Left ventricle myocardium inferior (tissue), 1 donor: ENCODE measurements around the gene SNX10. TPM values are rescaled to one million over a fixed set of nuclear protein-coding genes. Genes with fewer than 3 reads are reported as not detected.
A peak's percentile ranks its signal among the peaks of the same experiment; 100 is the strongest.

Experiments used
- DNase-seq: peaks from one replicate; pipeline ENCODE4 v3.0.0-alpha.2; 2020
- H3K27ac ChIP-seq: fragments of 200-600 bp; replicated peaks from 2 replicates; pipeline ENCODE4 v1.8.0; 2021
- H3K27me3 ChIP-seq: fragments of 200-600 bp; 2 replicates; pipeline ENCODE4 v1.8.0; 2021; ENCODE audit warnings: low read depth
- H3K36me3 ChIP-seq: fragments of 200-600 bp; 2 replicates; pipeline ENCODE4 v1.8.0; 2021
- H3K4me1 ChIP-seq: fragments of 200-600 bp; 2 replicates; pipeline ENCODE4 v1.8.0; 2021
- H3K4me3 ChIP-seq: fragments of 200-600 bp; 2 replicates; pipeline ENCODE4 v1.8.0; 2021; ENCODE audit warnings: mild to moderate bottlenecking, moderate library complexity
- H3K9me3 ChIP-seq: fragments of 200-600 bp; replicated peaks from 2 replicates; pipeline ENCODE4 v1.8.0; 2021
- CTCF ChIP-seq: fragments of 200-600 bp; IDR thresholded peaks from 2 replicates; pipeline ENCODE4 v1.8.0; 2021; ENCODE audit warnings: antibody characterized with exemption, mild to moderate bottlenecking, borderline replicate concordance
- intact Hi-C: fragments of 100-400 bp; cut with micrococcal nuclease; formaldehyde crosslinking; loops from one replicate; pipeline ENCODE4 v1.11.0; 2022
- total RNA-seq: library from RNA; stranded (reverse); fragmentation: NEBNext Ultra II Directional; extraction: Animal tissue kit (Norgen Biotek cat#: 25700); gene quantifications from one replicate; pipeline ENCODE4 v1.2.1, GENCODE V29; 2021
- donor health status: DM: no; HTN: yes; CAD: no; lungs with severe emphysema.

The SNX10 gene
- total RNA-seq, 1 donor from 2014 or later: 1.1 TPM

DNA sequence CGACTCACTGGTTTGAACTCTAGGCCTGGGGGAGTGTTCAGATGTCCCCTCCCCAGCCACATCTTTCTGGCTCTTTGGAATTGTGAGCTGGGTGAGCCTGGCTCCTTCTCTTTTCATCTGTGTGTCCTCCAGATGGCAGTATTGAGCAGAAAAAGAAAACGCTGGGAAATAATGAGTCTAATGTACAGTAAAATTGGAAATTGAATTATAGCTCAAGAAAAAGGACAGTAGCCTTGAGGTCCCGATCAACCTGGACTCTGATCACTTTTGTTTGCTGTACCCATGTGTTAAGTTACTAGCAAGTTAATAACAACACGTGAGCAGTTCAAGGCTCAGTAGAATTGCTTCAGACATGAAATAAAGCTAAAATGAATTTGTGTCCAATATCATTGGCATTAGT is 77.9 kb downstream of the SNX10 start:
- TF ChIP-seq CTCF: peak; percentile 84
- Histone ChIP-seq H3K36me3 (no peaks in the 10 kb centered on the region), H3K4me3 (peak overlapping the region; percentile 4), H3K27me3 (peaks cover 91% of the 10 kb centered on the region), H3K9me3 (no peaks in the 10 kb centered on the region), H3K4me1 (no peaks in the 10 kb centered on the region), H3K27ac (no peak overlapping the region)
- no peak for DNase-seq
- intact Hi-C loops: loop anchor here (5.0 kb wide), 2 partner anchors 277 to 477 kb away; no protein-coding TSS in a partner anchor

- peak overlapping the region; percentile 4 for H3K4me3 ChIP-seq
- H3K9me3 ChIP-seq: no peaks in the 10 kb centered on the region
- peaks cover 95% of the 10 kb centered on the region for H3K27me3 ChIP-seq
- intact Hi-C loops: loop anchor here (5.0 kb wide), 2 partner anchors 297 to 792 kb away; no protein-coding TSS in a partner anchor
- no peaks in the 10 kb centered on the region for H3K4me1 ChIP-seq
- DNase-seq: no peak
- H3K27ac ChIP-seq: no peak overlapping the region
- no peak for TF ChIP-seq CTCF
- no peaks in the 10 kb centered on the region for H3K36me3 ChIP-seq
These were observed 78.3 kb downstream of the SNX10 start for GRCh38 chr7:26370011-26370410.

DNA sequence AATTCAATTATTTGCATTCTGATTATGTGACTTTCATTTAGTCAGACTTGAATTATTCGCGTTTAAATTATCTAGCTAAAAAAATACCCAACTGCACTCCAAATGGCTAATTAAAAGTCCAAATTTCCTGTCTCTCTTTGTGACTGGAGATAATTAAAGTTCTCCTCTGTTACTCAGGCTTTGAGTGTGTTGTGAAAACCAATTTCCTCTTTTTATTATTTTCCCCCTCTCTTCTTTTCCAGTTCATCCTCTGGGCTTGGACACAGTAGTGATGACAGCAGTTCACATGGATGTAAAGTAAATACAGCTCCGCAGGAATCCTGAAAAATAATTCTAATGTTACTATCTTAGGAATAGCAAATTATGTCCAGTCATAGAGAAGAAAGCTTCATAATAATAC is 80.6 kb downstream of the SNX10 start:
- Histone ChIP-seq H3K36me3 (no peaks in the 10 kb centered on the region), H3K27me3 (peaks cover 99% of the 10 kb centered on the region), H3K4me3 (no peak overlapping the region), H3K27ac (no peak overlapping the region), H3K4me1 (peaks cover 11% of the 10 kb centered on the region), H3K9me3 (no peaks in the 10 kb centered on the region)
- no peak for DNase-seq
- TF ChIP-seq CTCF: no peak
- intact Hi-C loops: loop anchor here (5.0 kb wide), 2 partner anchors 295 to 790 kb away; no protein-coding TSS in a partner anchor

DNA sequence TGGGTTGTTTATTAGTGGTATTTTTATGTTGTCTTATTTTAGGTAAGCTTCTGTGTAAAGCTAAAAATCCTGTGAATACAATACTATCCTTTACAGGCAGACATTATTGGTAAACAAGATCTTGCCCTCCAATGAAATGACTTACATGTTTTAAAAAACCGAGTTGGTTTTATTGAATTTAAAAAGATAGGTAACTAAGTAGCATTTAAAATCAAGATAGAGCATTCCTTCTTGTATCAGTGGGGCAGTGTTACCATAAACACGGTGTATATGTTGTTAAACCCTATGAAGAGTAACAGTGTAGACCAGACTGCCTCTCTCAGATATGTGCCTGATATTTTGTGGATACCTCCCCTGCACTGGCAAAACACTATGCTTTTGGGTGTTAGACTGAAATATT is 81.0 kb downstream of the SNX10 start:
- H3K27me3 ChIP-seq: peaks cover 99% of the 10 kb centered on the region
- no peaks in the 10 kb centered on the region for H3K36me3 ChIP-seq
- intact Hi-C loops: loop anchor here (5.0 kb wide), 2 partner anchors 295 to 790 kb away; no protein-coding TSS in a partner anchor
- TF ChIP-seq CTCF: no peak
- H3K4me3 ChIP-seq: no peak overlapping the region
- H3K4me1 ChIP-seq: peaks cover 11% of the 10 kb centered on the region
- H3K9me3 ChIP-seq: no peaks in the 10 kb centered on the region
- no peak overlapping the region for H3K27ac ChIP-seq
- no peak for DNase-seq

GRCh38 chr7:26374647-26375373 is 83.1 kb downstream of the SNX10 start:
- Histone ChIP-seq H3K27me3 (peaks cover 100% of the 10 kb centered on the region), H3K36me3 (no peaks in the 10 kb centered on the region), H3K27ac (no peak overlapping the region), H3K9me3 (no peaks in the 10 kb centered on the region), H3K4me1 (peaks cover 11% of the 10 kb centered on the region), H3K4me3 (no peak overlapping the region)
- DNase-seq: no peak
- intact Hi-C loops: loop anchor here (5.0 kb wide), 2 partner anchors 292 to 787 kb away; no protein-coding TSS in a partner anchor
- no peak for TF ChIP-seq CTCF
